Thyroid gland (tissue), 4 donors: ENCODE measurements around the gene PSMG4.

Experiments
- CTCF ChIP-seq, 6 experiments: fragments of 200-600 bp in 3 of 6; fragments of 450-650 bp in 3 of 6; sonication (generic) in 3 of 6; IDR thresholded peaks; one replicate each; pipeline ENCODE4 v1.5.1; 2016 to 2019; ENCODE audit warnings: antibody characterized with exemption in 6 of 6, mild to moderate bottlenecking in 2 of 6, inconsistent platforms in 1 of 6, moderate library complexity in 1 of 6
- POLR2A ChIP-seq, 2 donors: fragments of 450-650 bp; IDR thresholded peaks; one replicate each; pipeline ENCODE4 v1.6.1; 2017; ENCODE audit warnings: antibody characterized with exemption in 2 of 2, mild to moderate bottlenecking in 2 of 2, moderate library complexity in 1 of 2

GRCh38 chr6:3212261-3212660 is 46.5 kb upstream of the PSMG4 start:
- TF ChIP-seq CTCF (IDR thresholded peaks at IDR 0.05) (no peak), POLR2A (IDR thresholded peaks at IDR 0.05) (no peak)
